Activated CD8-positive, alpha-beta T cell treated with anti-CD3 and anti-CD28 coated beads, Interleukin-2, amount 10 ng/mL, durations not matched to agents 7 days and 5 days (primary cell): ENCODE measurements around the gene CYP27A1. TPM values are rescaled to one million over a fixed set of nuclear protein-coding genes. Genes with fewer than 3 reads are reported as not detected.

ENCODE experiments used
- ATAC-seq: fragments of 150-1000 bp; cut with Tn5 transposase; one replicate; pipeline ENCODE4 v1.10.0; 2021; ENCODE audit warnings: moderate library complexity
- CTCF ChIA-PET: fragments of 350-600 bp; sonication (Branson Sonifier 250); formaldehyde crosslinking; loops from one replicate; lab custom pipeline; 2021; ENCODE audit warnings: antibody characterized with exemption; lab: Charles Lee
- POLR2A ChIA-PET: fragments of 350-600 bp; sonication (Branson Sonifier 250); formaldehyde crosslinking; loops from one replicate; lab custom pipeline; 2021; ENCODE audit warnings: antibody characterized with exemption; lab: Charles Lee
- DNase-seq: peaks from one replicate; pipeline ENCODE4 v3.0.0-alpha.2; 2020
- H3K27ac Mint-ChIP-seq: one replicate; pipeline ENCODE4 v1.8.0; 2021; ENCODE audit warnings: mild to moderate bottlenecking, mixed read lengths
- H3K27me3 Mint-ChIP-seq: one replicate; pipeline ENCODE4 v1.8.0; 2021; ENCODE audit warnings: low read depth, mixed read lengths
- H3K36me3 Mint-ChIP-seq: one replicate; pipeline ENCODE4 v1.8.0; 2021; ENCODE audit warnings: low read depth, mixed read lengths
- H3K4me1 Mint-ChIP-seq: one replicate; pipeline ENCODE4 v1.8.0; 2021; ENCODE audit warnings: low read depth, mixed read lengths
- H3K4me3 Mint-ChIP-seq: one replicate; pipeline ENCODE4 v1.8.0; 2021; ENCODE audit warnings: mild to moderate bottlenecking, mixed read lengths
- H3K9me3 Mint-ChIP-seq: one replicate; pipeline ENCODE4 v1.8.0; 2022; ENCODE audit warnings: mixed read lengths; ENCODE audit not compliant: insufficient read depth
- total RNA-seq, 2 experiments: library from RNA; stranded (reverse); gene quantifications; one replicate each; pipeline ENCODE4 v1.2.3, GENCODE V29; 2021

The CYP27A1 gene
- total RNA-seq, 2 experiments from 2014 or later: not detected

- peaks cover 14% of the 10 kb centered on the region for H3K4me1 Mint-ChIP-seq
- H3K27me3 Mint-ChIP-seq: peaks cover 75% of the 10 kb centered on the region
- POLR2A ChIA-PET: no interaction called here
- CTCF ChIA-PET: interaction anchor here (1.0 to 1.8 kb wide), 4 partner anchors 9 to 124 kb away, joined by 3 to 9 read pairs (median 4); no protein-coding TSS in a partner anchor
- no peaks in the 10 kb centered on the region for H3K9me3 Mint-ChIP-seq
- H3K27ac Mint-ChIP-seq: no peak overlapping the region
- ATAC-seq: no peak
- DNase-seq: no peak
- no peaks in the 10 kb centered on the region for H3K36me3 Mint-ChIP-seq
- H3K4me3 Mint-ChIP-seq: no peak overlapping the region
Measured at GRCh38 chr2:218856167-218856895, 74.4 kb downstream of the CYP27A1 start.

- Mint-ChIP-seq H3K4me3 (no peak overlapping the region), H3K27me3 (peaks cover 80% of the 10 kb centered on the region), H3K36me3 (no peaks in the 10 kb centered on the region), H3K4me1 (peaks cover 14% of the 10 kb centered on the region), H3K27ac (no peak overlapping the region), H3K9me3 (no peaks in the 10 kb centered on the region)
- ChIA-PET CTCF (interaction anchor here (1.0 to 1.8 kb wide), 2 partner anchors 19 to 130 kb away, joined by 3 to 9 read pairs; no protein-coding TSS in a partner anchor), POLR2A (interaction anchor here (0.6 kb wide), 1 partner anchor 355 kb away, joined by 3 read pairs; no protein-coding TSS in a partner anchor)
- DNase-seq (no peak), ATAC-seq (no peak)
Measured at GRCh38 chr2:218856896-218857243, 74.9 kb downstream of the CYP27A1 start.

- no peaks in the 10 kb centered on the region for H3K9me3 Mint-ChIP-seq
- peaks cover 82% of the 10 kb centered on the region for H3K27me3 Mint-ChIP-seq
- ChIA-PET POLR2A (interaction anchor here (0.6 to 0.8 kb wide), 2 partner anchors 145 to 355 kb away, joined by 3 read pairs; no protein-coding TSS in a partner anchor), CTCF (interaction anchor here (1.0 to 4.3 kb wide), 3 partner anchors 19 to 130 kb away, joined by 3 to 26 read pairs (median 13); no protein-coding TSS in a partner anchor)
- no peak overlapping the region for H3K4me3 Mint-ChIP-seq
- H3K4me1 Mint-ChIP-seq: peaks cover 14% of the 10 kb centered on the region
- H3K36me3 Mint-ChIP-seq: no peaks in the 10 kb centered on the region
- H3K27ac Mint-ChIP-seq: no peak overlapping the region
- ATAC-seq (no peak), DNase-seq (no peak)
Measured at GRCh38 chr2:218857371-218858137, 75.6 kb downstream of the CYP27A1 start.

GRCh38 chr2:218858138-218858445 is 76.1 kb downstream of the CYP27A1 start:
- H3K27ac Mint-ChIP-seq: no peak overlapping the region
- ChIA-PET CTCF (interaction anchor here (1.3 to 4.3 kb wide), 3 partner anchors 10 to 40 kb away, joined by 7 to 26 read pairs (median 13); no protein-coding TSS in a partner anchor), POLR2A (interaction anchor here (0.8 kb wide), 1 partner anchor 144 kb away, joined by 3 read pairs; no protein-coding TSS in a partner anchor)
- peaks cover 14% of the 10 kb centered on the region for H3K4me1 Mint-ChIP-seq
- no peaks in the 10 kb centered on the region for H3K9me3 Mint-ChIP-seq
- H3K27me3 Mint-ChIP-seq: peaks cover 83% of the 10 kb centered on the region
- no peaks in the 10 kb centered on the region for H3K36me3 Mint-ChIP-seq
- DNase-seq (no peak), ATAC-seq (no peak)
- no peak overlapping the region for H3K4me3 Mint-ChIP-seq

- Mint-ChIP-seq H3K9me3 (no peaks in the 10 kb centered on the region), H3K27me3 (peaks cover 80% of the 10 kb centered on the region), H3K4me3 (no peak overlapping the region), H3K36me3 (no peaks in the 10 kb centered on the region), H3K4me1 (peaks cover 14% of the 10 kb centered on the region), H3K27ac (no peak overlapping the region)
- CTCF ChIA-PET: interaction anchor here (1.3 to 4.3 kb wide), 3 partner anchors 11 to 39 kb away, joined by 7 to 26 read pairs (median 13); no protein-coding TSS in a partner anchor
- POLR2A ChIA-PET: no interaction called here
- ATAC-seq: no peak
- no peak for DNase-seq
Measured at GRCh38 chr2:218858671-218859555, 77.0 kb downstream of the CYP27A1 start.

GRCh38 chr2:218859556-218859987 is 77.6 kb downstream of the CYP27A1 start, which contains the start of gene WNT6:
TSS of gene WNT6 (plus strand) at chr2:218859805. CDS start at chr2:218860038, 233 bp downstream.
- H3K4me1 Mint-ChIP-seq: peaks cover 14% of the 10 kb centered on the region
- ATAC-seq (no peak), DNase-seq (no peak)
- CTCF ChIA-PET: interaction anchor here (2.5 to 4.3 kb wide), 2 partner anchors 16 to 38 kb away, joined by 10 to 26 read pairs; no protein-coding TSS in a partner anchor
- H3K36me3 Mint-ChIP-seq: no peaks in the 10 kb centered on the region
- H3K27me3 Mint-ChIP-seq: peaks cover 75% of the 10 kb centered on the region
- POLR2A ChIA-PET: no interaction called here
- H3K27ac Mint-ChIP-seq: no peak within 1 kb of the TSS
- no peak within 1 kb of the TSS for H3K4me3 Mint-ChIP-seq
- no peaks in the 10 kb centered on the region for H3K9me3 Mint-ChIP-seq

- ChIA-PET CTCF (interaction anchor here (1.3 to 4.3 kb wide), 4 partner anchors 9 to 120 kb away, joined by 5 to 26 read pairs (median 8); no protein-coding TSS in a partner anchor), POLR2A (no interaction called here)
- Mint-ChIP-seq H3K4me1 (peaks cover 14% of the 10 kb centered on the region), H3K27me3 (peaks cover 73% of the 10 kb centered on the region), H3K36me3 (no peaks in the 10 kb centered on the region), H3K27ac (no peak overlapping the region), H3K9me3 (no peaks in the 10 kb centered on the region), H3K4me3 (no peak overlapping the region)
- no peak for ATAC-seq
- no peak for DNase-seq
Measured at GRCh38 chr2:218859988-218860831, 78.3 kb downstream of the CYP27A1 start.

- peaks cover 67% of the 10 kb centered on the region for H3K27me3 Mint-ChIP-seq
- H3K36me3 Mint-ChIP-seq: no peaks in the 10 kb centered on the region
- POLR2A ChIA-PET: no interaction called here
- peak; percentile 35 for ATAC-seq
- DNase-seq: no peak
- H3K4me3 Mint-ChIP-seq: no peak overlapping the region
- CTCF ChIA-PET: interaction anchor here (1.3 to 4.3 kb wide), 5 partner anchors 9 to 119 kb away, joined by 5 to 26 read pairs (median 6); no protein-coding TSS in a partner anchor
- H3K9me3 Mint-ChIP-seq: no peaks in the 10 kb centered on the region
- peaks cover 14% of the 10 kb centered on the region for H3K4me1 Mint-ChIP-seq
- no peak overlapping the region for H3K27ac Mint-ChIP-seq
Measured at GRCh38 chr2:218860950-218861381, 79.0 kb downstream of the CYP27A1 start.

GRCh38 chr2:218861645-218862318 is 79.8 kb downstream of the CYP27A1 start:
- Mint-ChIP-seq H3K27ac (no peak overlapping the region), H3K36me3 (no peaks in the 10 kb centered on the region), H3K4me1 (peaks cover 14% of the 10 kb centered on the region), H3K27me3 (peaks cover 66% of the 10 kb centered on the region), H3K4me3 (no peak overlapping the region), H3K9me3 (no peaks in the 10 kb centered on the region)
- POLR2A ChIA-PET: no interaction called here
- CTCF ChIA-PET: interaction anchor here (1.3 to 4.3 kb wide), 4 partner anchors 10 to 118 kb away, joined by 5 to 26 read pairs (median 8); no protein-coding TSS in a partner anchor
- ATAC-seq (no peak), DNase-seq (no peak)
